Measurements from ENCODE around the gene EMC8.
A peak's percentile ranks its signal among the peaks of the same experiment; 100 is the strongest.

EMC8 gene

DNA sequence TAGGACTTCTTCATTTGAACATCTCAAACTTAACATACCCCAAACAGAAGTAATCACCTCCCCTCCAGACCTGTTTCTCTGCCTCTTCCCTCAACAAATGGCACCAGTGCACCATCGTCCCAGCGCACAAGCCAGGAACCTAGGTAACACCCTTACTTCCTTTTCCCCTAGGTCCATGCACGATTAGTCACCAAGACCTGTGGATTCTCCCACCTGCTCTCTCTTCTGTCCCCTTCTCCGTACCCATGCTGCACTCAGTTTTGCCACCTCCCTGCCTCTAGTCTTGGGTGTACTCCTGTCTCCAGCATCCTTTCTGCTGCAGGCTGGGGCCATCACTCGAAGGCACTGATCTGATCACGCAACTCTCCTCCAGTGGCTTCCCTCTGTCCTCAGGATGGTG is 3.2 kb downstream of the EMC8 start:
- DNase-seq (ENCODE audit: low read depth, low spot score) = no peak
- no peak overlapping the region for H3K4me3 ChIP-seq (ENCODE audit: low read length)

DNA sequence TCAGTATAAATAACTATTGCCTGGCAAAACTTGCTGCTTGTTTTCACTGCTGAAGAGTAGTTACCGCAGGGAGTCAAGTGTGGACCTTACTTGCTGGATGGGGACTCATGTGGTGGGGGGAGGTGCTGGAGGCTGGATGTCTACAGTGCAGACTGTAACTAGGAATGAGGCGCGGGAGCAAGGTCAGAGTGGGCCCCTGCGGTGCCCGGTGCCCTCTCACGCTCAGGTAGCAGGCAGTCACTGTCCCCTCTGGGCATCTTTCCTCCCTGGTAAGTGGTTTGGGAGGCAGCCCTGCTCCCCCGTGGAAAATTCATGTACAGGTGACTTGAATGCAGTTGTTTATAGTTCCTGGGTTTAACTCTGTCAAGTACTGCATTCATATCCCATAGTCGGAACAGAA is 4.6 kb downstream of the EMC8 start:
- H3K4me3 ChIP-seq (ENCODE audit: low read length) = no peak overlapping the region
- DNase-seq (ENCODE audit: low read depth, low spot score) = no peak

DNA sequence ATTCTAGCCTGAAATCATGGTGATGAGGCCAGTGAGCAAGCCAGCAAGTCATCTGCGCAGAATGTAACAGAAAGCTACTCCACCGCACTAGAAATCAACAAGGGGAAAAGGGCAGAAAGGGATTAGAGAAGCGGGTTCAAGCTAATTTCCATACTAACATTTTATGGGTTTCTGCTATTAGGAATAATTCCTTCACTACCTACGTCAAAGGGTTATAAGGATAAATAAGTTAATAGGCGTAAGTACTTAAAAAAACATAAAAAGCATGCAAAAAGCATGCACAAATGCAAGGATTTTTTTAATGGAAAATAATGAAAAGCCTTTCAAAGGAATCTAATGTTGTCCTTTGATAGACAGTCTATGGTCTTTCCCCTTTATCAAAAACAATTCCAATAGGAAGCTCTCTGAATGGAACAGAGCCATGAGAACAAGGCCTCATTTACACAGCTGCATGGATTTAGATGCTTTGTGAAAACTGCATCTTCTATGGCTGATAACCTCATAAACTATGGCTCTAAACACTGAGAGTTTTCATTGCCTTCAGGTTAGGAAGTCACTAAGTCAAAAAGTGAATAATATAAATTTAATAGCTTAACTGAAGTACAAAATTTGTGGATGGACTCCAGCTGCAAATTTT is 5.6 kb downstream of the EMC8 start:
- H3K4me3 ChIP-seq (ENCODE audit: low read length) = no peak overlapping the region

DNA sequence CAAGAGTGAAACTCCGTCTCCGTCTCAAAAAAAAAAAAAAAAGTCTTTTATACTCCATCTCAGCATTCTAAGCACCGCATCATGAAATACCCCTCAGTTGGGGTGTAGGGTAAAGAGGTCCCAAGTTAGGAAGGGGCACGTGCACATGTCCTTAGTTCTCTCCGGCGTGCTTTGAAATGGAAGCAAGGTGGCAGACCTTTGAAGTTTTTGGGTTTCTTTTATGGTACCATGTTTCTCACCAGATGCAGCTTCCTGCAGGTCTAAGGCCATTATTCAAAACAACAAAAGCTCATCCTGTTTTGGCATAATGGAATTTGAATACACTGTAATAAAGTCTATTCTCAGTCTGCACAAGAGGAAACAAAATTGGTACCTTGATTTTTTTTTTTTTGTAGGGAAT is 9.6 kb downstream of the EMC8 start:
- H3K4me3 ChIP-seq (ENCODE audit: low read length) = no peak overlapping the region
- peak; percentile 44 for DNase-seq (ENCODE audit: low read depth, low spot score)

More for the DNA sequence above, 5.6 kb downstream of the EMC8 start:
- no peak for DNase-seq (ENCODE audit: low read depth, low spot score)

DNA sequence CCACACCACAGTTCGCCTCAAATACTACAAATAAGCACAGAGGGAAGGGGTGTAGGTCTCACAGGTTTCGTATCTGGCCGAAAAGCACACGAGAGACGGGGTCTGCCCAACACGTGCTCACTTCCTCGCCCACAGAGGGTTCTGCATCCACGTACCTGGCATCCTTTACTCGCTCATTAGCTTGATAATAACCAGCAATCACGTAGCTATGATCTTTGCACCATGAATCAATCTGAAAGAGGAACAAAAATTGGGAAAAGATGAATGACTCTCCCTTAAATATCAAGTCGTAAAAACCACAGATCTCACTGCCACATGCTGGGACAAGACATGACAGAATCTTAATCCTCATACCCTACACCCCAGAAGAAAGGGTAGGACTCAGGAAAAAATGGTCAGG is 10.5 kb downstream of the EMC8 start:
- no peak overlapping the region for H3K4me3 ChIP-seq (ENCODE audit: low read length)
- no peak for DNase-seq (ENCODE audit: low read depth, low spot score)

DNA sequence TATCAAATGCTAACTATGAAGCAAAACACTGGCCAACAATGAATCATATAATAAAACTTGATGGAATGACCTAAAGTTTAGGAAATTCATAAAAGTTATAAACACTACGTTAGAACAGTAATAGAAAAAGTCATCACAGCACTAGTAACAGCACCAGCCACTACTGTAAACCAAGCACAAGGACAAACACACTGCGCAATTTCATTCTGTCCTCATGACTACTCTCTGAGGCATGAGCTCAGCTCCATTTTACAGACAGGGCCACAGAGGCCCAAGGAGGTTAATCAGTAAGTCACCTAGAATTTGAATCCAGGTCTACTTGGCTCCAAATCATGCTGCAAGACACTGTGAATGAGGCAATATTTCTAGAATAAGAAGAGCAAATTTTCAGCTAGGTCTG is 13.4 kb downstream of the EMC8 start:
- DNase-seq (ENCODE audit: low read depth, low spot score) = no peak
- H3K4me3 ChIP-seq (ENCODE audit: low read length) = no peak overlapping the region

DNA sequence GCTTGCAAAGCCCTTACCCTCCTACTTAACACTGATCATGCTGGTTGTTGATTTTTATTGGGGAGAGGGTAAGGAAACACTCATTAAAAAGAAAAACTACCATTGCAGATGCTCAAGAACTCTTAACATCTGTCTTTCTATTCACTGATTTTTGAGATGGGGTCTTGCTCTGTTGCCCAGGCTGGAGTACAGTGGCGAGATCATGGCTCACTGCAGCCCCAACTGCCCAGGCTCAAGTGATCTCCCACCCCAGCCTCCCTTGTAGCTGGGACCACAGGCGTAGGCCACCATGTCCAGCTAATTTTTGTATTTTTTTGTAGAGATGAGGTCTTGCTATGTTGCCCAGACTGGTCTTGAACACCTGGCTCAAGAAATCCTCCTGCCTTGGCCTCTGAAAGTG is 14.5 kb downstream of the EMC8 start:
- no peak for DNase-seq (ENCODE audit: low read depth, low spot score)
- H3K4me3 ChIP-seq (ENCODE audit: low read length) = no peak overlapping the region

DNA sequence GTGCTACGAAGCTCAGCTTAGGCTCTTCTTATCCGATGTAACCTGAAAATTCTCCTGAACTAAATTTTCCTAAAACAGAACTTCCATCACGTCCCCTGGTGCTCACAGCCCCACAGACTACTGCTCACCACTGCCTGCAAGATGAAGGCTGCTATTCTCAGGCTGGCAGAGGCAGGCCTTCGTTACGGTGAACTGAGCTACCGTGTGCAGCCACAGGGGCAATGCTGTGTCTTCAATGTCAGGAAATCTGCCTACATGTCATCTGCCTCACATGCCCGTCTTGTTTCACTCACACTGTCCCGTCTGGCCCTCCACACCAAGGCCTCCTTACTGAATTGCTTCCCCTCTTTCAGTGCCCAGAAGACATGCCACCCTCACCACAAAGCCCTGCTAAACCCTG is 15.9 kb downstream of the EMC8 start:
- no peak overlapping the region for H3K4me3 ChIP-seq (ENCODE audit: low read length)
- DNase-seq (ENCODE audit: low read depth, low spot score) = no peak

DNA sequence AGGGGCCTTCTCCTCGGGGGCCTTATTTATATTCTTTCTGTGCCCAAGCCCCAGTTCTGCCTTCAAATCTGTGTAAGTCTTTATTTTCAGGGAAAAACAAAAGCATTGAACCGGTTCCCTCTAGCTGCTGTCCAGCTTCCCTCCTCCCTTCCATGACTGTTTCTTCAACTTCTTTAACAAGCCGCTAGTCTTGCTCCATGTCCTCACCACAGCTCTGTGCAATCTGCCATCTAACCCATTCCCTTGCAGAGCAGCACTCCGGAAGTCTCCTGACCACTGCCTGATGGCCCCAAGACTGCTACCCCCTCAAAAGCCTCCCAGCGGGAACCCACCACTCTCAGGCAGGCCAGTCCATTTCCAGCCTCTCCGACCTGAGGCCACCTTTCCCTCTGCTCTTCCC is 16.9 kb downstream of the EMC8 start:
- DNase-seq (ENCODE audit: low read depth, low spot score) = no peak
- no peak overlapping the region for H3K4me3 ChIP-seq (ENCODE audit: low read length)

DNA sequence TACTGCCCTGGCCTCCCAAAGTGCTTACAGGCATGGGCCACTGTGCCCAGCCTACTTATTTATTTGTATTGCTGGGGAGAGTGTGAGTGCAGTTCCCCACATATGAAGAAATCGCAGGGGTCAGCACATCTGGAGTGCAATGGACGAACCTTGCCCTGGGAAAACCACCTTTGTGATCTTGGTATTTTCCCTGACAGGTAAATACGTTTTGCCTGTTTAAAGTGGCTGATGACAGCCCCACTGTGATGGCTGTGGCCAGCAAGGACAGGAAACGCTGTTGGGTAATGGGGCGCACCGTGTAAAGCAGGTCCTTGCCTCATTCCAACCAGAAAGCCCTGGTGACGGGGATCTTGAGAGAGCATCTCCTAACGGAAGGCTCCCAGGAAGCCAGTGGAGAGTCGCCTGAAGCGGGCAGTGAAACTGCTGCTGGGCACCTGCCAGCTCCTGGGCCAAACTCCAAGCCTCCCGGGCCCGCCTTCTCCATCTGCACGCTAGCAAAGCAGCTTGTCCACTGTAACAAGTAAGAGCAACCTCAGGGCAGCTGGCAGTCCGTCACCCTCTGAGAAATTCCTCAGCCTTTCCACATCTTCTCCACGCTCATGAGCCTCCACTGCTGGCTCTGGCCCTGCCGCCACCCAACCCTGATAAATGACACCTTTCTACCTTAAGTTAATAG is 17.5 kb downstream of the EMC8 start:
- DNase-seq (ENCODE audit: low read depth, low spot score) = no peak
- no peak overlapping the region for H3K4me3 ChIP-seq (ENCODE audit: low read length)

DNA sequence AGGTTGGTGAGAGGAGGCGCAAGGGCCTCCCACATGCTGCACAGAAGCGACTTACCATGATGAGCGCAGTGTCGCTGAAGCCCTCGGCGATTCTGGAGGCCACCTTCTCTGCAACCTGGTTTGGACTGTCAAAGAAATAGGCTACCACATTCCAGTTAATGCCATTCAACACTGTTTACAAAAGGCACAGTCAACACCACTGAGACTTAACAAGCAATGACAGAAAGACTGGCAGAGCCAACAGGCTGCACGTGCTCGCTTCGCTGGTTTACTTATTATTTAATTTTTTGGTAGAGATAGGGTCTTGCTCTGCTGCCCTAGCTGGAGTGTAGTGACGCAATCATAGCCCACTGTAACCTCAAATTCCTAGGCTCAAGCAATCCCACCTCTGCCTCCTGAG is 18.2 kb downstream of the EMC8 start:
- DNase-seq (ENCODE audit: low read depth, low spot score) = no peak
- H3K4me3 ChIP-seq (ENCODE audit: low read length) = no peak overlapping the region

DNA sequence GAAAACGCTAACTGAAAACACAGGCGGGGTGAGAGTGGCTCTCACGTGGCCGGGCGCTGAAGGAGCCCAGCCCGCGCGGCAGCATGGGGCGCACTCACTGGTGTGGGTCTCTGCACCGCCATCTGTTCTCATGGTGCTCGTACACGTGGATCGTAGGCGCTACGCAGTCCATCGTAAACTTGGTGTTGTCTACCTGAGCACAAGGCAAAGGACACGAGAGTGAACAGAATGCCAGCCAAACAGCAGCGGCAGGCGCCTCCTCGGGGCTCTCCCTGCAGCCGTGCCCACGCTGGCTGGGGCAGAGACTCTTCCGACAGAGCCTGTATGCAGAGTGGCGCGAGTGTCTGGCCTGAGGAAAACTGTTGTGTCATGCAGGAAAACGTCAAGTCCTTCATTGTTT is 19.1 kb downstream of the EMC8 start:
- H3K4me3 ChIP-seq (ENCODE audit: low read length) = no peak overlapping the region
- DNase-seq (ENCODE audit: low read depth, low spot score) = no peak

DNA sequence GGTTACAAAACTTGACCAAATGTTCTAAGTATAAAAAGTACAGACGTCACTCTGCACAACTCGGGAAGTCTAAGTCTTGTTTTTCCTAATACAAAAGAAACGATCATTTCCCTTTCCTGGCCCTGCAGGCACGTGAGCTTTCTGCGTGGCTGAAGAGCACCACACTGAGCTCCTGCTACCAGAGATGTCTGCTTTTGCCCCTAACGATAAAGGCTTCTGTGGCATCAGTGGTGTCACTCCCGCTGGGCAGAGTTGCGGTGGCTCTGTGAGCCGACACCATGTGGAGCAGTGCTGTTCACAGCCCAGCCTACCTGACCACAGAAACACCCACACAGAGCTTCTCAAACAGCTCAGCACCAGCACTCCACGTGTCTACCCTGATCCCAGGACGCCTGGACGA is 20.5 kb downstream of the EMC8 start:
- no peak overlapping the region for H3K4me3 ChIP-seq (ENCODE audit: low read length)
- DNase-seq (ENCODE audit: low read depth, low spot score) = no peak

DNA sequence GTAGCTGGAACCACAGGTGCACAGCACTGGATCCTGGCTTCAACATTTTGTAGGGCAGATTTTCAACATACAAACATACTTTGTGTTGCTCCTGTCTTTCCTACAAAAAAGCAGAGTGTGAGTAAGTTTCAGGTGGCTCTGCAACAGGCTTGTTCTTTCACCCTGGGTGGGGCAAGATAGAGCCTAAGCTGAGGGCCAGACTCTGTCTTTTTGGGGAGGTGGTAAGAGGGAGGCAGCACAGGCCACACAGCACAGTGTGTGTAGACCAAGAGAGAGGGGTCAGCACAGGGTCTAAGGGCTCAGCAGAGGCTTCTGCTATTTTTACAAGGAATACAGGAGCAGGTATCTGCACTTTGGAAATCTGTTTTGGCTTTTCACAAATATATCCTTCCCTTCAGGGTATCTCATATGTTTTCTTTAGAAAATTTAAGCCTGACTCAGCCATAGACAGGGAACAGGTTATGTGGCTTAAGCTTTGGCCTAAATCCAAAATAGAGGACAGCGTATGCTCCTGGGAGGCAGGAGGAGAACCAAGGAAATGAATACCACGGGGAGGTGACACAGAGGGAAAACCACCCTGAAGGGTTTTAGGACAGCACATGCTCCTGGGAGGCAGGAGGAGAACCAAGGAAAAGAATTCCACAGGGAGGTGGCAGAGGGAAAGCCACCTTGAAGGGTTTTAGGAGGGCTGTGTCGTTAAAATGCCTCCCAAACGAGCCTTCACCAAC is 21.6 kb downstream of the EMC8 start:
- no peak for DNase-seq (ENCODE audit: low read depth, low spot score)
- H3K4me3 ChIP-seq (ENCODE audit: low read length) = no peak overlapping the region

DNA sequence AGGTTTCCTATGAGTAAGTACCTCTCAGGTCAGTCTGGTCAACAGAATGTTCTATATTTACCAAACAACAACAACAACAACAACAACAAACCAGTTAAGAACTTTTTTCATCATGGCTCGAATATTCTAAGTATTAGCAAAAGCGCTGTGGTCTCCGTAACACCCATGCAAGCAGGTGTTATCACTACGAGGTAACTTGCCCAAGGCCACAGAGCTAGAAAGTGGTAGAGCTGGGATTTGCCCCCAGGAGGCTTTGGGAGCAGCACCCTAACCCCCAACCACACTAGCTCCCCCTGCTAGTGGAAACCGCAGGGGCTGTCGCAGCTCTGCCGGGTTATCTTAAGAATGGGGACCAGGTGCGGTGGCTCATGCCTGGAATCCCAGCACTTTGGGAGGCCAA is 24.5 kb downstream of the EMC8 start:
- no peak for DNase-seq (ENCODE audit: low read depth, low spot score)
- H3K4me3 ChIP-seq (ENCODE audit: low read length) = no peak overlapping the region

DNA sequence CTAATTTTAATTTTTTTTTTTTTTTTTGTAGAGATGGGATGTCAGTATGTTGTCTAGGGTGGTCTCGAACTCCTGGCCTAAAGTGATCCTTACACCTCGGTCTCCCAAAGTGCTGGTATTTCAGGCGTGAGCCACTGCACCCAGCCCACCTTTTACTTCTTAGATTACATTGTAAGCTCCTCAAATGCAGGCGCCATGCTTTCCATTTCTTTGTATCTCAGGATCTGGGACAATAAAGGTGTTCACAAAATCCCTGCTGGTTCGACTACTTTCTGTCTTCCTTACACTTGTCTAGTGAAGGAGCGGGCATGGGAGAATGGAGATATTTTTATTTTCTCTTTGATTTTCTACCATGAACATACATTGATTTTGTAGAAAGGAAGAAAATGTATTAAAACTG is 25.2 kb downstream of the EMC8 start:
- no peak for DNase-seq (ENCODE audit: low read depth, low spot score)
- H3K4me3 ChIP-seq (ENCODE audit: low read length) = no peak overlapping the region

DNA sequence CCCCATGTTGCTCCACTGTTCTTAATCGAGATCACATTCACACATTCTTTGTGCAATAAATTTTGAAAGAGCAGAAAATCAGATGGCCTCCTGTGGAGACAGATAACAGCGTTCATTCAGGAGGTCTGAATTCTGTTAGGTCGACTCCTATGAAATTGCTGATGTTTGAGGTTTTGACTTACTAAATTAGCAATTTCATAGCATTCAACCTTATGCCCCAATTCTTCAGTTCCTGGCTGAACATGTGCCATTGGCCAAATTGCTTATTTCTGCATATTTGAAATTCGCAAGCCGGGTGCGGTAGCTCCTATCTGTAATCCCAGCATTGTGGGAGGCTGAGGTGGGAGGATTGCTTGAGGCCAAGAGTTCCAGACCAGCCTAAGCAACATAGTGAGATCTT is 26.3 kb downstream of the EMC8 start:
- DNase-seq (ENCODE audit: low read depth, low spot score) = no peak
- H3K4me3 ChIP-seq (ENCODE audit: low read length) = no peak overlapping the region

DNA sequence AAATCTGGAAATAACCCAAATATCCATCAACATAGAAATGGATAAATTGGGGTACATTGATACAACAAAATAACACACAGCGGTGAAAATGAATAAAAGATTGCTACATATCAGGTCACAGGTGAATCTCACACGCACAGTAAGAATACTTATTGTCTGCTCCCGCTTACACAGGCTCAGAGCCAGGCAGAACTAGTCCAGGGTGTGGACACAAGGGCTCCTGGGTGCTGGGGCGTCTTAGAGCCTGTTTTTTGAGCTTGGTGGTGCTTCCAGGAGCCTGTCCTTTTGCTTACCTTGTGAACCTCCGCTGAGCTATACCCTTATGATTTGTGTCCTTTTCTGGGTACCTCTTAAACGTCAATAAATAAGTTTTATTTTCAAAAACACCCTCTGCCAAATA is 28.6 kb downstream of the EMC8 start:
- no peak overlapping the region for H3K4me3 ChIP-seq (ENCODE audit: low read length)
- DNase-seq (ENCODE audit: low read depth, low spot score) = no peak

DNA sequence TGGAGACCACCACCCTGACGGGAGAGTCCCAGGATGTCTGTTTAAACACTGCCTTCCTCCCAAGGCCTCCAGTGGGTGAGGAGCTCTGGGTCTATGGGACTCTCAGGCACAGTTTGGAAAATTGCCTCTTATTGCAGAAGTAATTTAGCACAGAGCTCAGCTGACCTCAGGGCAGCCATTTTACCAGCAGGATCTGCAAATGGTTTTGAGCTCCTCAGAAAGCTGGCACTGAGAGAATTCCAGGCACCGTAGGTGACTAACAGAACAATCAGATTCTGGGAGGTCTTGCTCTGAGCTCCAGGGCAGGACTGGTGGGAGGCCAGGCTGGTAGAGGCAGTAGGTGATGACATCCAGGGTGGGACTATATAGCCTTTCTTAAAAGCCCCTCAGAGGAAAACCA is 31.1 kb downstream of the EMC8 start:
- no peak overlapping the region for H3K4me3 ChIP-seq (ENCODE audit: low read length)
- no peak for DNase-seq (ENCODE audit: low read depth, low spot score)

DNA sequence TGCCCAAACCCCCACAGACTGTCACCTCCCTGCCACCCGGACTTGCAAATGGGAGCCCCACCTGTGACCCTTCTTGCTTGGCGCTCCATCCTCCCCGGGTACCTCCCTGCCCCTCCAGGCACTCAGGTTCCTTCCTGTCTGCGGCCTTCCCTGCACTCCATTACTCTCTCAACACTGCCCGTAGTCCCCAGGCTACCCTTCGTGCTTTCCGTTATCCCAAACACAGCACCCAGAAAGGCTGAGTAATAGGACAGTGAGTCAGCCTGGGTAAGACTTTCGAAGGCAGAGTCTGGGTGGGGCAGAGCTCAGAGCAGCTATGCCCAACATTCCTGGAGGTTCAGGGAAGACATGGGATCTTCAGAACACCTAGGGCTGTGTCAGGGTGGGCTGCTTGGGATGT is 31.8 kb downstream of the EMC8 start:
- no peak overlapping the region for H3K4me3 ChIP-seq (ENCODE audit: low read length)
- DNase-seq (ENCODE audit: low read depth, low spot score) = no peak

DNA sequence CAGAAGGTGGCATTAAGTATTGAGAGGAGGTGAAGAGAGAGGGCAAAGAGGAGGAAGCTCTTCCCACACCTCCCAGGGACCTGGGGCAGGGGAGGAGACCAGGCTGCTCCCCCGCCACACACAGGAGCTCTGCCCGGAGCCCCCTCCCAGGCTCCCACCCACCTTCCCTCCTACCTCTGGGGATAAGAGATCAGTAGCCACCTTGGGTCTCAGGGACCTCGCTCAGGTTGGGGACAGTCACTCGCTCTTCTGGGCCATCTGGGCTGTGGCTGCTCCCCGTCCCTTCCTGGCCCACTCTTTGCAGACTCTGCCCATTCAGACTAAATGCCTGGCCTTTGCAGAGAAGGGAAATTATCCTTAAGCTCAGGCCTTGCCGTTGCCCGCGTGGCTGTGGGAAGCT is 33.6 kb downstream of the EMC8 start:
- no peak overlapping the region for H3K4me3 ChIP-seq (ENCODE audit: low read length)
- no peak for DNase-seq (ENCODE audit: low read depth, low spot score)
